Stomach smooth muscle (tissue), 2 donors: ENCODE measurements around the gene COL6A2.
"Not testable (repeated sequence)": the region's sequence is repeated elsewhere in the genome, so short reads cannot be mapped to it uniquely, and the experiment has no call there.

Source experiments
- H3K27ac ChIP-seq: one replicate; pipeline ENCODE4 v1.7.0; 2013; ENCODE audit warnings: mild to moderate bottlenecking, low read length, inconsistent platforms
- H3K27me3 ChIP-seq, 2 donors: one replicate each; pipeline ENCODE4 v1.7.0; 2013; ENCODE audit warnings: low read length in 2 of 2; ENCODE audit not compliant: insufficient read depth in 2 of 2, control insufficient read depth in 1 of 2
- H3K36me3 ChIP-seq, 2 donors: one replicate each; pipeline ENCODE4 v1.7.0; 2013; ENCODE audit warnings: low read length in 2 of 2; ENCODE audit not compliant: control insufficient read depth in 2 of 2, insufficient read depth in 2 of 2
- H3K4me1 ChIP-seq: one replicate; pipeline ENCODE4 v1.7.0; 2013; ENCODE audit warnings: low read length; ENCODE audit not compliant: control insufficient read depth, insufficient read depth
- H3K4me3 ChIP-seq, 2 donors: one replicate each; pipeline ENCODE4 v1.7.0; 2013; ENCODE audit warnings: low read length in 2 of 2
- H3K9ac ChIP-seq, 2 donors: one replicate each; pipeline ENCODE4 v1.7.0; 2013; ENCODE audit warnings: low read length in 2 of 2, mild to moderate bottlenecking in 1 of 2
- H3K9me3 ChIP-seq, 2 donors: one replicate each; pipeline ENCODE4 v1.7.0; 2013; ENCODE audit warnings: low read length in 2 of 2; ENCODE audit not compliant: control insufficient read depth in 2 of 2
- donor health status: healthy.
- donor health status: Pancreatic carcinoma.

Gene COL6A2

DNA sequence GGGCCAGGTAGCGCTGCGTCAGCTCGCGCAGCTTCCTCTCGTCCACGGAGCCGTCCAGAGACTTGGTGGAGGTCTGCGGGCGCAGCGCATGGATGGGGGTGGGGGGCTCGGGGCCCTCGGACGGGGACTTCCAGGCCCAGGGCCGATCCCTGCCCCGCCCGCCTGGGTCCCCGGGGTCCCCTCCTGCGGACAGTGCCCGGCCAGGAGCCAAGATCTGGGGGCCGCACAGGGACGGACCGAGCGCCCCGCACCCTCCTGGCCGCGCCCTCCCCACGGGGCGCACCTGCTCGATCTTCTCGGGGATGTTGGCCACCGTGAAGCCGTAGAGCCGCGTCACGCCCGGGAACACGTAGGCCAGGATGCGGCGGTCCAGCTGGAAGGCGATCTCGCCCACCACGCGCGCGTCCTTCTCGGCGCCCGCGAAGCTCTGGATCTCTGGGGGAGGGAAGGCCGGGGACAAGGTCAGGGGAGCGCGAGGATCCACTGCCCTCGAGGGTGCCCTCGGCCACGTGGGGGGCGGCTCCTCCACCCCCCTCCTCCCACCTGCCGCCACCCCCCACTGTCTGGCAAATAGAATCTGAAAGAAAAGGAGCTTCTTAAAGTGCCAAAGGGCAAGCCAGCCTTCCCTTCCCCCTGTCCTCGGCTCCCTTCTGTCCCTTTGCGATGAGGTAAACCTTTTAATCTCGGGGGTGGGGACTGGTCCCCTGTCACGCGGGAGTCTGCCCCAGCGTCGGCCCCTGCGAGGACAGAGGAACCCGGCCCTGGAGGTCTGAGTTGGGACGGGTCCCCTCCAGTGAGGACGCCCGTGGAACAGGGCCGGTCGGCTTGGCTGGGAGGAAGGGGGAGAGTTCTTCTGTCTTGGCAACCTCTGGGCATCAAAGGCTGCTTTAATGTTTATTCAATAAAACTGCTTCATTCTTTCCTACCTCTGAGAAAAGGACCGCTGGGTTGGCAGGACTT, 64.0 kb downstream of the COL6A2 start:
- Histone ChIP-seq H3K36me3 (no peaks in the 10 kb centered on the region), H3K4me3 (no peak overlapping the region)

DNA sequence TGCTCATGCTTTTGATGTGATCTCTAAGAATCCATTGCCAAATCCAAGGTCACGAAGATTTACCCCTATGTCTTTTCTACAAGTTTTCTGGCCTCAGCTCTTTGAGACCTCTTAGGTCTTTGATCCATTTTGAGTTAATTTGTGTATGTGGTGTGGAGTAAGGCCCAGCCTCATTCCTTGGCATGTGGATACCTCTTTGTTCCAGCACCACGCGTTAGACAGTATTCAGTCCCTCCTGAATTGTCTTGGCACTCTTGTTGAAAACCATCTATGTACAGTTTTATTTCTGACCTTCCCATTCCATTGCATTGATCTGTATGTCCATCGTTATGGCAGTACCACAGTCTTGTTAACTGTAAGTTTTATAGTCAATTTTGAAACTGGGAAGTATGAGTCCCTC, 65.5 kb downstream of the COL6A2 start:
- no peaks in the 10 kb centered on the region for H3K27me3 ChIP-seq
- H3K27ac ChIP-seq, result no peak overlapping the region

More for the DNA sequence above, 64.0 kb downstream of the COL6A2 start:
- Histone ChIP-seq H3K27me3 (no peaks in the 10 kb centered on the region), H3K9me3 (no peaks in the 10 kb centered on the region), H3K9ac (no peak overlapping the region), H3K4me1 (no peaks in the 10 kb centered on the region), H3K27ac (no peak overlapping the region)

DNA sequence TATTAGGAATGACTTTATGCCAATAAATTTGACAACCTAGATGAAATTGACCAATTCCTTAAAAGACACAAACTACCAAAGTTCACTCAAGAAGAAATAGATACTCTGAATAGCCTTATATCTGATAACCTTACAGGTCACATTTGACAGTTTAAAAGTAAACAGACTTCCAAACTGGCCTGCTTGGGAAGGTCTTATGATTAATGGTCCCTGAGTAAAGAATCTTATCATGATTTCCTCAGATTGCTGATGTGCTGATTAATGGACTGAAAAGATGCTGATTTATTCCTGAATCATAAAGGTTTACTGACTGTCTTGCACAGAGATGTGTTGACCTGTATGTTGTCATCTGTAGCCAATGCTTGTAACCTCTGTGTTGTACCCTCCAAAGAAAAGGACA, 67.2 kb downstream of the COL6A2 start:
- Histone ChIP-seq H3K9me3 (no peaks in the 10 kb centered on the region), H3K27ac (no peak overlapping the region), H3K9ac (no peak overlapping the region), H3K27me3 (no peaks in the 10 kb centered on the region), H3K4me1 (no peaks in the 10 kb centered on the region), H3K36me3 (no peaks in the 10 kb centered on the region), H3K4me3 (no peak overlapping the region)

More for the DNA sequence above, 65.5 kb downstream of the COL6A2 start:
- no peaks in the 10 kb centered on the region for H3K36me3 ChIP-seq
- H3K4me3 ChIP-seq, result no peak overlapping the region
- no peak overlapping the region for H3K9ac ChIP-seq
- no peaks in the 10 kb centered on the region for H3K9me3 ChIP-seq
- H3K4me1 ChIP-seq, result no peaks in the 10 kb centered on the region

DNA sequence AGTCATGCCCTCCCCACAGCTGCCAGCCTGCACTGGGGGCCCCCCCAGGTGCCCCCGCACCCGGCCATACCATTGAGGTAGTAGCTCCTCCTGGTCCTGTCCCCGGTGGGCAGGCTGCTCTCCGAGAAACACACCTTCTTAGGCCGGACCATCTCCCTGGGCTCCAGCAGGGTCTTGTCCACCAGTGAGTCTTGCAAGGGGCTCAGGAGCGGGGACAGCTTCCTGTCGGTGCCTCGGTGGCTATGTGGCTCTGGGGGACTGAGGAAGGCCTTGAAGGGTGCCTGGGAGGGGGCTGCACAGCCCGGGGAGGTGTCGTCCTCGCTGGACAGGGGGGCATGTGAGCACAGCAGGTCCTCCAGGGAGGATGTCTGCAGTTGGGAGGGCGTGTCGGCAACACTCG, 70.3 kb downstream of the COL6A2 start:
- H3K9me3 ChIP-seq, result no peaks in the 10 kb centered on the region
- H3K27me3 ChIP-seq, result no peaks in the 10 kb centered on the region
- no peak overlapping the region for H3K9ac ChIP-seq
- H3K4me1 ChIP-seq, result no peaks in the 10 kb centered on the region
- no peaks in the 10 kb centered on the region for H3K36me3 ChIP-seq
- H3K27ac ChIP-seq, result no peak overlapping the region
- no peak overlapping the region for H3K4me3 ChIP-seq

DNA sequence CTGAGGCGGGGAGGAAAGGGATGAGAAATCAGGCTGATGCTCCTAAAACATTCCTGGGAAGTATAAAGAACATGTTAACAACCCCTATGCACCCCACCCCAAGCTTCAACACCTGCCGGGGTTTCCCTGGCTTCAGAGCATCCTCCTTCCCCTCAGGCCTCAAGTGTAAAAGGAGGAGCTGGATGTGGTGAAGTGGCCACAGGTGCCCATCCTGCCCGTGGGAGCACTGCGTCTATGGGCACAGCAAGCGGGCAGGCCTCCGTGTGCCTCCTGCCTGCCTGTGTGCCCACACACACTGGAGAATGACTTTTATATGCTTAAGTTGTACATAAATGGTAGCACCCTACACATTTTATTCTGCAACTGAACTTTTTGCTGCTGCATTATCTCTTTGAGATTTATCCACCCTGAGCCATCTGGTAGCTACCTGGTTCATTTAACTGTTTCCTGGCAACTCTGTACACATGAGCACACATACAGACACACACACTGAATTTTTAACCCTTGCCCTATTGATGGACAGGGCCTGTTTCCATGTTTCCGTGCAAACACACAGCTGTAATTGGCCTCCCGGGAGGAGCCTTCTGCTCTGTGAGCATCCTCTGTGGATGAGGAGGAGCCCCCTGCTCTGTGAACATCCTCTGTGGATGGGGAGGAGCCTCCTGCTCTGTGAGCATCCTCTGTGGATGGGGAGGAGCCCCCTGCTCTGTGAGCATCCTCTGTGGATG, 70.9 kb downstream of the COL6A2 start:
- Histone ChIP-seq H3K36me3 (no peaks in the 10 kb centered on the region), H3K9ac (no peak overlapping the region), H3K4me1 (no peaks in the 10 kb centered on the region), H3K27me3 (no peaks in the 10 kb centered on the region), H3K4me3 (no peak overlapping the region), H3K9me3 (no peaks in the 10 kb centered on the region), H3K27ac (no peak overlapping the region)

DNA sequence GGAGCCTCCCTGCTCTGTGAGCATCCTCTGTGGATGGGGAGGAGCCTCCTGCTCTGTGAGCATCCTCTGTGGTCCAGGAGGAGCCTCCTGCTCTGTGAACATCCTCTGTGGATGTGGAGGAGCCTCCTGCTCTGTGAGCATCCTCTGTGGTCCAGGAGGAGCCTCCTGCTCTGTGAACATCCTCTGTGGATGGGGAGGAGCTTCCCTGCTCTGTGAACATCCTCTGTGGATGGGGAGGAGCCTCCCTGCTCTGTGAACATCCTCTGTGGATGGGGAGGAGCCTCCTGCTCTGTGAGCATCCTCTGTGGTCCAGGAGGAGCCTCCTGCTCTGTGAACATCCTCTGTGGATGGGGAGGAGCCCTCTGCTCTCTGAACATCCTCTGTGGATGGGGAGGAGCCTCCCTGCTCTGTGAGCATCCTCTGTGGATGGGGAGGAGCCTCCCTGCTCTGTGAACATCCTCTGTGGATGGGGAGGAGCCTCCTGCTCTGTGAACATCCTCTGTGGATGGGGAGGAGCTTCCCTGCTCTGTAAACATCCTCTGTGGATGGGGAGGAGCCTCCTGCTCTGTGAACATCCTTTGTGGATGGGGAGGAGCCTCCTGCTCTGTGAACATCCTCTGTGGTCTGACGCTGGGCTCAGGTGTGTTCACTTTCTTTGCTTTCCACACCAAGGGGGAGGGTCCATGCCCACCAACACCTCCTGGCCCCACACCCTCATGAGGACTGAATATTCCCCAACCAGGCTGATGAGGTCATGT, 72.7 kb downstream of the COL6A2 start:
- H3K9me3 ChIP-seq, H3K9ac ChIP-seq, H3K4me3 ChIP-seq, H3K4me1 ChIP-seq, H3K36me3 ChIP-seq, H3K27me3 ChIP-seq, H3K27ac ChIP-seq: not testable (repeated sequence)

DNA sequence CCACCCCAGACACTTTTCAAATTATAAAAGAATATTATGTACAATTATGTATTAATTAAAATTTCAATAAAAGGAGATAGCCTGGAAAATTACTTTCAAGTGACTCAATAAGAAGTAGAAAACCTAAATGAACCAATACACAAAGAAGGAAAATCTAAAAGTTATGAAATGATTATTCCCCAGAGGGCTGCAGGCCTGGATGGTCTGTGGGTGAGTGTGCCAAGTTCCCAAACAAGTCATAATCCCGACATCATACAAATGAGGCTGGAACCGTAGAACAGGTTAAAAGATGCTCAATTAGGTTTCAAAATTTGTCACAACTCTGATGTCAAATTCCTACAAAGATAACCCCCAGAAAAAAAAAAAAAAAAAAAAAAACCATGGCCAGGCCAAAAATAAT, 73.7 kb downstream of the COL6A2 start:
- Histone ChIP-seq H3K4me3 (no peak overlapping the region), H3K27me3 (no peaks in the 10 kb centered on the region), H3K36me3 (no peaks in the 10 kb centered on the region), H3K4me1 (no peaks in the 10 kb centered on the region), H3K27ac (no peak overlapping the region), H3K9ac (no peak overlapping the region), H3K9me3 (no peaks in the 10 kb centered on the region)

DNA sequence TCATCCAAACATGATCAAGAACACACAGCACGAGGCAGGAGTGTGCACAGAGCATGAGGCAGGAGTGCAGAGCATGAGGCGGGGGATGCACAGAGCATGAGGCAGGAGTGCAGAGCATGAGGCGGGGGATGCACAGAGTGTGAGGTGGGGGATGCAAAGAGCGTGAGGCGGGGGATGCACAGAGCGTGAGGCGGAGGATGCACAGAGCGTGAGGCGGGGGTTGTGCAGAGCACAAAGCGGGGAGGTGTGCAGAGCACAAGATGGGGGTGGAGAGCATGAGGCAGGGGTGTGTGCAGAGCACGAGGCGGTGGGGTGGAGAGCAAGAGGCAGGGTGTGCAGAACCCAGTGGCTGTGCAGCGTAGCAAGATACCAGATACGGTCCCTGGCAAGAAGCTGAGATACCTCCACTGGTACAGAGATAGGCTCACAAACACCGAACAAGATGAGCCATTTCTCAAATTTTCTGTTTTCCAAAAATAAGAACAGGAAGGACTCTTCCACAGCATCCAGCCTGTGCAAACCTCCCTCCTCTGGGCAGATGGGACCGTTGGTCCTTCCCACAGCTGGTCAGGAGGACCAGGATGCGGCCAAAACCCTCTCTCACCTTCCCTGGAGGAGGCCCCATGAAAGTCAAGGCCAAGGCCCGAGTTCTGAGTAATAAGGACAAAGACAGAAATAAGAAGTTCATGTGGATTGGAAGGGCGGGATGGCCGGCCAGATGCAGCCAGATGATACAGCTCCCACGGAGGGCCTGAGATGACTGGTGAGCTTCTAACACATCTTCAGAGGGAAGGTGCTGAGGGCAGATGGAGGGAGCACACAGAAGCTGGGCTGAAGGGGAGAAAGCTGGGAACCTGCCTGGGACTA, 74.3 kb downstream of the COL6A2 start:
- no peaks in the 10 kb centered on the region for H3K4me1 ChIP-seq
- no peaks in the 10 kb centered on the region for H3K27me3 ChIP-seq
- no peak overlapping the region for H3K4me3 ChIP-seq
- H3K9me3 ChIP-seq, result no peaks in the 10 kb centered on the region
- H3K9ac ChIP-seq, result no peak overlapping the region
- no peaks in the 10 kb centered on the region for H3K36me3 ChIP-seq
- no peak overlapping the region for H3K27ac ChIP-seq

DNA sequence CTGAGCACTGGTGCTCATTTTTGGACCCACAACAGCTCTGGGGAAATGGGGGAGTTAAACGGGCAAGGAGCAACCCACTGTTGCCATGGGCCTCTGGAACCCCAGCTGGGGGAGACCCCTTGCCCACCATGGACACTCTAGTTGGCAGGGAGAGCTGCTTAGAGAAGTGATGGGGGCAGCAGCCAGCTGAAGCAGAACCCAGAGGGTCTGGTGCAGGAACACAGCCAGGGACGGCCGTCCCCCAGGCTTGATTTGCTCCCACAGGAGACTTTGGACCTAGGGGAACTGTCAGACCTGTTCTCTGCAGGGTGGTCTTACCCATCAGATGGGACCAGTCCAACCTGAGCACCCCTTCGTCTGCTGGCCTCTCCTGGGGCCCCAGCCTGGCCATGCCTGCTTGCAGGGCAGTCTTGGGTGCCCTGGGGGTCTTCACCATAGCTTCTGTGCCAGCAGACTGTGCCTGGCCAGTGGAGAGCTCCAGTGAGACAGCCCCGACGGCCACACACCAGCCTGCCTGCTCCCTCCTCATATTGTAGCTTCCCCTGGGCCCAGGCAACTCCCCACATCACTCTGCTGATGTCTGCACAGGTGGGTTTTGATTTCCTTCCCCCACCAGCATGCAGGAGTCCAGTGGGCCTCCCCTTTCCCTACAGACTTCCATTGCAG, 75.1 kb downstream of the COL6A2 start:
- no peaks in the 10 kb centered on the region for H3K9me3 ChIP-seq
- H3K27ac ChIP-seq, result no peak overlapping the region
- no peak overlapping the region for H3K9ac ChIP-seq
- no peaks in the 10 kb centered on the region for H3K27me3 ChIP-seq
- no peak overlapping the region for H3K4me3 ChIP-seq
- H3K36me3 ChIP-seq, result no peaks in the 10 kb centered on the region
- no peaks in the 10 kb centered on the region for H3K4me1 ChIP-seq
